GM21528 (cell line): ENCODE data around the gene ICAM2.

Experiments used
- ATAC-seq: cut with Tn5 transposase; IDR thresholded peaks from one replicate; pipeline ENCODE4 v1.9.1; 2021; ENCODE audit warnings: mild to moderate bottlenecking, moderate library complexity; ENCODE audit not compliant: unreplicated experiment, low FRiP score

Gene ICAM2

GRCh38 chr17:63954402-63955063, 65.9 kb downstream of the ICAM2 start:
- no peak for ATAC-seq
